GM23338 (cell line): ENCODE measurements around the gene CYB561D2. TPM values are rescaled to one million over a fixed set of nuclear protein-coding genes. Genes with fewer than 3 reads are reported as not detected.

Source experiments
- ATAC-seq: fragments of 200-7000 bp; cut with Tn5 transposase; 3 replicates; pipeline ENCODE4 v1.9.1; 2020
- DNase-seq: peaks from one replicate; pipeline ENCODE4 v3.0.0-alpha.2; 2015; ENCODE audit warnings: low spot score
- H2AFZ ChIP-seq: fragments of 200-600 bp; sonication (generic); 2 replicates; pipeline ENCODE4 v1.8.0; 2016; ENCODE audit warnings: antibody characterized with exemption, mild to moderate bottlenecking, moderate library complexity
- H3F3A ChIP-seq: fragments of 200-600 bp; sonication (generic); replicated peaks from 2 replicates; pipeline ENCODE4 v1.8.0; 2017; ENCODE audit warnings: antibody characterized with exemption, mixed run types, low read depth
- H3K27ac ChIP-seq: fragments of 200-600 bp; sonication (generic); 2 replicates; pipeline ENCODE4 v1.6.1; 2016; ENCODE audit warnings: low read depth
- H3K27me3 ChIP-seq: fragments of 200-600 bp; sonication (generic); 2 replicates; pipeline ENCODE4 v1.8.0; 2016; ENCODE audit warnings: mild to moderate bottlenecking, mixed run types, moderate library complexity; ENCODE audit not compliant: insufficient read depth
- H3K36me3 ChIP-seq: fragments of 200-600 bp; sonication (generic); 2 replicates; pipeline ENCODE4 v1.8.0; 2016; ENCODE audit warnings: mild to moderate bottlenecking; ENCODE audit not compliant: insufficient read depth
- H3K4me1 ChIP-seq: fragments of 200-600 bp; sonication (generic); 2 replicates; pipeline ENCODE4 v1.8.0; 2016; ENCODE audit warnings: mild to moderate bottlenecking, moderate library complexity; ENCODE audit not compliant: insufficient read depth
- H3K4me2 ChIP-seq: fragments of 200-600 bp; sonication (generic); 2 replicates; pipeline ENCODE4 v1.7.1; 2017; ENCODE audit warnings: mixed run types
- H3K4me3 ChIP-seq: fragments of 200-600 bp; sonication (generic); 2 replicates; pipeline ENCODE4 v1.6.1; 2016; ENCODE audit warnings: mixed run types
- H3K79me2 ChIP-seq: fragments of 200-600 bp; sonication (generic); replicated peaks from 2 replicates; pipeline ENCODE4 v1.8.0; 2017; ENCODE audit warnings: mild to moderate bottlenecking; ENCODE audit not compliant: insufficient read depth
- H3K9me2 ChIP-seq: fragments of 200-600 bp; sonication (generic); 2 replicates; pipeline ENCODE4 v1.8.0; 2017; ENCODE audit not compliant: insufficient read depth
- H4K20me1 ChIP-seq: fragments of 200-600 bp; sonication (generic); replicated peaks from 2 replicates; pipeline ENCODE4 v1.8.0; 2017; ENCODE audit warnings: mild to moderate bottlenecking; ENCODE audit not compliant: insufficient read depth
- H3K27ac Mint-ChIP-seq: 2 replicates; pipeline ENCODE4 v1.8.0; 2020; ENCODE audit warnings: inconsistent platforms, mild to moderate bottlenecking, moderate library complexity, mixed read lengths
- H3K27me3 Mint-ChIP-seq: 3 replicates; pipeline ENCODE4 v1.8.0; 2022; ENCODE audit warnings: low read depth, mild to moderate bottlenecking, moderate library complexity, mixed read lengths, inconsistent platforms; ENCODE audit not compliant: insufficient read depth, poor library complexity
- H3K36me3 Mint-ChIP-seq: 3 replicates; pipeline ENCODE4 v1.8.0; 2021; ENCODE audit warnings: low read depth, mild to moderate bottlenecking, inconsistent platforms, moderate library complexity, mixed read lengths
- H3K4me1 Mint-ChIP-seq: 3 replicates; pipeline ENCODE4 v1.8.0; 2020; ENCODE audit warnings: mild to moderate bottlenecking, inconsistent platforms, mixed read lengths
- H3K4me3 Mint-ChIP-seq: 3 replicates; pipeline ENCODE4 v1.8.0; 2021; ENCODE audit warnings: moderate library complexity, mild to moderate bottlenecking, inconsistent platforms, mixed read lengths
- H3K9me3 Mint-ChIP-seq: 3 replicates; pipeline ENCODE4 v1.8.0; 2020; ENCODE audit warnings: moderate library complexity, mild to moderate bottlenecking, inconsistent platforms, mixed read lengths
- CREB1 ChIP-seq: fragments of 250-450 bp; sonication (Bioruptor Pico); IDR thresholded peaks from 2 replicates; pipeline ENCODE4 v1.5.0; 2020; ENCODE audit warnings: low read depth, mild to moderate bottlenecking, moderate library complexity
- EZH2 ChIP-seq: fragments of 200-600 bp; sonication (generic); IDR thresholded peaks from one replicate; pipeline ENCODE4 v1.8.0; 2017; ENCODE audit warnings: antibody characterized with exemption, mild to moderate bottlenecking, low read depth; ENCODE audit not compliant: unreplicated experiment
- EZH2phosphoT487 ChIP-seq: fragments of 200-600 bp; sonication (generic); IDR thresholded peaks from one replicate; pipeline ENCODE4 v1.8.1; 2018; ENCODE audit warnings: antibody characterized with exemption; ENCODE audit not compliant: unreplicated experiment
- JUNB ChIP-seq: IDR thresholded peaks from one replicate; pipeline ENCODE4 v1.6.1; 2016; ENCODE audit warnings: antibody characterized with exemption; ENCODE audit not compliant: unreplicated experiment
- NANOG ChIP-seq: IDR thresholded peaks from 2 replicates; pipeline ENCODE4 v1.6.1; 2016; ENCODE audit warnings: antibody characterized with exemption, borderline replicate concordance
- POLR2AphosphoS5 ChIP-seq: IDR thresholded peaks from 2 replicates; pipeline ENCODE4 v1.6.1; 2016; ENCODE audit warnings: antibody characterized with exemption, low read depth
- STAT1 ChIP-seq: IDR thresholded peaks from one replicate; pipeline ENCODE4 v1.6.1; 2016; ENCODE audit warnings: antibody characterized with exemption; ENCODE audit not compliant: unreplicated experiment
- ZNF114 ChIP-seq: fragments of 250-450 bp; sonication (Bioruptor Pico); IDR thresholded peaks from 2 replicates; pipeline ENCODE4 v1.5.0; 2020; ENCODE audit warnings: mild to moderate bottlenecking, moderate library complexity
- ZNF331 ChIP-seq: fragments of 250-450 bp; sonication (Bioruptor Pico); IDR thresholded peaks from 2 replicates; pipeline ENCODE4 v1.5.0; 2020; ENCODE audit warnings: low read depth, mild to moderate bottlenecking, moderate library complexity
- polyA plus RNA-seq: library from polyadenylated mRNA; unstranded; fragments of >200 nt; fragmentation: Nextera tagmentation; extraction: Ambion mirVana; gene quantifications from 2 replicates; pipeline ENCODE4 v1.2.1, GENCODE V29; 2016
- total RNA-seq: library from RNA; depleted of rRNA; stranded (reverse); fragments of >200 nt; shearing (Covaris generic); gene quantifications from 2 replicates; pipeline ENCODE4 v1.2.3, GENCODE V29; 2014
- TF ChIP-seq, protein P1 (sequence below), 2 experiments: fragments of 200-600 bp in 1 of 2; sonication (generic) in 1 of 2; conservative IDR thresholded peaks; 2 replicates each; pipeline versions ENCODE4 v1.5.1 to v1.6.1; 2016 to 2017; ENCODE audit warnings: antibody characterized with exemption in 2 of 2, low read depth in 2 of 2, mild to moderate bottlenecking in 2 of 2, moderate library complexity in 1 of 2
- TF ChIP-seq, protein P2 (sequence below): fragments of 250-450 bp; sonication (Bioruptor Pico); IDR thresholded peaks from 2 replicates; pipeline ENCODE4 v1.5.0; 2020; ENCODE audit warnings: mild to moderate bottlenecking, moderate library complexity
- TF ChIP-seq, protein P3 (sequence below): IDR thresholded peaks from one replicate; pipeline ENCODE4 v1.6.1; 2018; ENCODE audit warnings: antibody characterized with exemption; ENCODE audit not compliant: unreplicated experiment

CYB561D2 gene
- total and polyA plus RNA-seq, 2 experiments from 2014 or later, result 10.1 to 18.2 TPM

DNA sequence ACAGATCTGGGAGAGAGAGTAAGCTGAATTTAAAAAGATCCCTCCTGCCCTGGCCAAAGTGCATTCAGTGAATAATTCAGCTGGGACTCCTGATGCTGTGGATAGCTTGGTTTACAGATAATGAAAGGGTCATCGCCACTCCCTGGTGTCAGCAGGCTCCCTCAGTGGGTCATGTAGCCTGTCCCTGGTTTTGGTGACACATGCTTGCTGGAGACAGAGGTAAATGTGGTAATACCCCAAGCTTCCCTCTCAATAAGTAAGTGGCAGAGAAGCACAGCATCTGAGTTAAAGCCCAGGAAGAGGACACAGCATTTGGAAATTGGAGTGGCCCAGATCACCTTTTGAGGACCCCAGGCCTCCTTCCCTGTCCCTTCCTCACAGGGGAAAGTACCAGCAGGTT is 6.8 kb downstream of the CYB561D2 start:
- TF ChIP-seq EZH2phosphoT487, result no peak
- no peak for TF ChIP-seq NANOG
- TF ChIP-seq STAT1, result no peak
- TF ChIP-seq JUNB, result no peak
- TF ChIP-seq, protein P1, sequence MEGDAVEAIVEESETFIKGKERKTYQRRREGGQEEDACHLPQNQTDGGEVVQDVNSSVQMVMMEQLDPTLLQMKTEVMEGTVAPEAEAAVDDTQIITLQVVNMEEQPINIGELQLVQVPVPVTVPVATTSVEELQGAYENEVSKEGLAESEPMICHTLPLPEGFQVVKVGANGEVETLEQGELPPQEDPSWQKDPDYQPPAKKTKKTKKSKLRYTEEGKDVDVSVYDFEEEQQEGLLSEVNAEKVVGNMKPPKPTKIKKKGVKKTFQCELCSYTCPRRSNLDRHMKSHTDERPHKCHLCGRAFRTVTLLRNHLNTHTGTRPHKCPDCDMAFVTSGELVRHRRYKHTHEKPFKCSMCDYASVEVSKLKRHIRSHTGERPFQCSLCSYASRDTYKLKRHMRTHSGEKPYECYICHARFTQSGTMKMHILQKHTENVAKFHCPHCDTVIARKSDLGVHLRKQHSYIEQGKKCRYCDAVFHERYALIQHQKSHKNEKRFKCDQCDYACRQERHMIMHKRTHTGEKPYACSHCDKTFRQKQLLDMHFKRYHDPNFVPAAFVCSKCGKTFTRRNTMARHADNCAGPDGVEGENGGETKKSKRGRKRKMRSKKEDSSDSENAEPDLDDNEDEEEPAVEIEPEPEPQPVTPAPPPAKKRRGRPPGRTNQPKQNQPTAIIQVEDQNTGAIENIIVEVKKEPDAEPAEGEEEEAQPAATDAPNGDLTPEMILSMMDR (conservative IDR thresholded peaks at IDR 0.05; ENCODE audit: low read depth in 2 of 2), result no peak
- TF ChIP-seq POLR2AphosphoS5, result no peak
- no peak for TF ChIP-seq ZNF331 (CRISPR knock-in tag)
- no peak for TF ChIP-seq CREB1 (CRISPR knock-in tag)
- TF ChIP-seq, protein P2, sequence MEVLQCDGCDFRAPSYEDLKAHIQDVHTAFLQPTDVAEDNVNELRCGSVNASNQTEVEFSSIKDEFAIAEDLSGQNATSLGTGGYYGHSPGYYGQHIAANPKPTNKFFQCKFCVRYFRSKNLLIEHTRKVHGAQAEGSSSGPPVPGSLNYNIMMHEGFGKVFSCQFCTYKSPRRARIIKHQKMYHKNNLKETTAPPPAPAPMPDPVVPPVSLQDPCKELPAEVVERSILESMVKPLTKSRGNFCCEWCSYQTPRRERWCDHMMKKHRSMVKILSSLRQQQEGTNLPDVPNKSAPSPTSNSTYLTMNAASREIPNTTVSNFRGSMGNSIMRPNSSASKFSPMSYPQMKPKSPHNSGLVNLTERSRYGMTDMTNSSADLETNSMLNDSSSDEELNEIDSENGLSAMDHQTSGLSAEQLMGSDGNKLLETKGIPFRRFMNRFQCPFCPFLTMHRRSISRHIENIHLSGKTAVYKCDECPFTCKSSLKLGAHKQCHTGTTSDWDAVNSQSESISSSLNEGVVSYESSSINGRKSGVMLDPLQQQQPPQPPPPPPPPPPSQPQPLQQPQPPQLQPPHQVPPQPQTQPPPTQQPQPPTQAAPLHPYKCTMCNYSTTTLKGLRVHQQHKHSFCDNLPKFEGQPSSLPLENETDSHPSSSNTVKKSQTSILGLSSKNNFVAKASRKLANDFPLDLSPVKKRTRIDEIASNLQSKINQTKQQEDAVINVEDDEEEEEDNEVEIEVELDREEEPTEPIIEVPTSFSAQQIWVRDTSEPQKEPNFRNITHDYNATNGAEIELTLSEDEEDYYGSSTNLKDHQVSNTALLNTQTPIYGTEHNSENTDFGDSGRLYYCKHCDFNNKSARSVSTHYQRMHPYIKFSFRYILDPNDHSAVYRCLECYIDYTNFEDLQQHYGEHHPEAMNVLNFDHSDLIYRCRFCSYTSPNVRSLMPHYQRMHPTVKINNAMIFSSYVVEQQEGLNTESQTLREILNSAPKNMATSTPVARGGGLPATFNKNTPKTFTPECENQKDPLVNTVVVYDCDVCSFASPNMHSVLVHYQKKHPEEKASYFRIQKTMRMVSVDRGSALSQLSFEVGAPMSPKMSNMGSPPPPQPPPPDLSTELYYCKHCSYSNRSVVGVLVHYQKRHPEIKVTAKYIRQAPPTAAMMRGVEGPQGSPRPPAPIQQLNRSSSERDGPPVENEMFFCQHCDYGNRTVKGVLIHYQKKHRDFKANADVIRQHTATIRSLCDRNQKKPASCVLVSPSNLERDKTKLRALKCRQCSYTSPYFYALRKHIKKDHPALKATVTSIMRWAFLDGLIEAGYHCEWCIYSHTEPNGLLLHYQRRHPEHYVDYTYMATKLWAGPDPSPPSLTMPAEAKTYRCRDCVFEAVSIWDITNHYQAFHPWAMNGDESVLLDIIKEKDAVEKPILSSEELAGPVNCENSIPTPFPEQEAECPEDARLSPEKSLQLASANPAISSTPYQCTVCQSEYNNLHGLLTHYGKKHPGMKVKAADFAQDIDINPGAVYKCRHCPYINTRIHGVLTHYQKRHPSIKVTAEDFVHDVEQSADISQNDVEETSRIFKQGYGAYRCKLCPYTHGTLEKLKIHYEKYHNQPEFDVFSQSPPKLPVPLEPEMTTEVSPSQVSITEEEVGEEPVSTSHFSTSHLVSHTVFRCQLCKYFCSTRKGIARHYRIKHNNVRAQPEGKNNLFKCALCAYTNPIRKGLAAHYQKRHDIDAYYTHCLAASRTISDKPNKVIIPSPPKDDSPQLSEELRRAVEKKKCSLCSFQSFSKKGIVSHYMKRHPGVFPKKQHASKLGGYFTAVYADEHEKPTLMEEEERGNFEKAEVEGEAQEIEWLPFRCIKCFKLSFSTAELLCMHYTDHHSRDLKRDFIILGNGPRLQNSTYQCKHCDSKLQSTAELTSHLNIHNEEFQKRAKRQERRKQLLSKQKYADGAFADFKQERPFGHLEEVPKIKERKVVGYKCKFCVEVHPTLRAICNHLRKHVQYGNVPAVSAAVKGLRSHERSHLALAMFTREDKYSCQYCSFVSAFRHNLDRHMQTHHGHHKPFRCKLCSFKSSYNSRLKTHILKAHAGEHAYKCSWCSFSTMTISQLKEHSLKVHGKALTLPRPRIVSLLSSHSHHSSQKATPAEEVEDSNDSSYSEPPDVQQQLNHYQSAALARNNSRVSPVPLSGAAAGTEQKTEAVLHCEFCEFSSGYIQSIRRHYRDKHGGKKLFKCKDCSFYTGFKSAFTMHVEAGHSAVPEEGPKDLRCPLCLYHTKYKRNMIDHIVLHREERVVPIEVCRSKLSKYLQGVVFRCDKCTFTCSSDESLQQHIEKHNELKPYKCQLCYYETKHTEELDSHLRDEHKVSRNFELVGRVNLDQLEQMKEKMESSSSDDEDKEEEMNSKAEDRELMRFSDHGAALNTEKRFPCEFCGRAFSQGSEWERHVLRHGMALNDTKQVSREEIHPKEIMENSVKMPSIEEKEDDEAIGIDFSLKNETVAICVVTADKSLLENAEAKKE (CRISPR knock-in tag), result no peak
- TF ChIP-seq EZH2, result no peak
- TF ChIP-seq ZNF114 (CRISPR knock-in tag), result no peak
- TF ChIP-seq, protein P3, sequence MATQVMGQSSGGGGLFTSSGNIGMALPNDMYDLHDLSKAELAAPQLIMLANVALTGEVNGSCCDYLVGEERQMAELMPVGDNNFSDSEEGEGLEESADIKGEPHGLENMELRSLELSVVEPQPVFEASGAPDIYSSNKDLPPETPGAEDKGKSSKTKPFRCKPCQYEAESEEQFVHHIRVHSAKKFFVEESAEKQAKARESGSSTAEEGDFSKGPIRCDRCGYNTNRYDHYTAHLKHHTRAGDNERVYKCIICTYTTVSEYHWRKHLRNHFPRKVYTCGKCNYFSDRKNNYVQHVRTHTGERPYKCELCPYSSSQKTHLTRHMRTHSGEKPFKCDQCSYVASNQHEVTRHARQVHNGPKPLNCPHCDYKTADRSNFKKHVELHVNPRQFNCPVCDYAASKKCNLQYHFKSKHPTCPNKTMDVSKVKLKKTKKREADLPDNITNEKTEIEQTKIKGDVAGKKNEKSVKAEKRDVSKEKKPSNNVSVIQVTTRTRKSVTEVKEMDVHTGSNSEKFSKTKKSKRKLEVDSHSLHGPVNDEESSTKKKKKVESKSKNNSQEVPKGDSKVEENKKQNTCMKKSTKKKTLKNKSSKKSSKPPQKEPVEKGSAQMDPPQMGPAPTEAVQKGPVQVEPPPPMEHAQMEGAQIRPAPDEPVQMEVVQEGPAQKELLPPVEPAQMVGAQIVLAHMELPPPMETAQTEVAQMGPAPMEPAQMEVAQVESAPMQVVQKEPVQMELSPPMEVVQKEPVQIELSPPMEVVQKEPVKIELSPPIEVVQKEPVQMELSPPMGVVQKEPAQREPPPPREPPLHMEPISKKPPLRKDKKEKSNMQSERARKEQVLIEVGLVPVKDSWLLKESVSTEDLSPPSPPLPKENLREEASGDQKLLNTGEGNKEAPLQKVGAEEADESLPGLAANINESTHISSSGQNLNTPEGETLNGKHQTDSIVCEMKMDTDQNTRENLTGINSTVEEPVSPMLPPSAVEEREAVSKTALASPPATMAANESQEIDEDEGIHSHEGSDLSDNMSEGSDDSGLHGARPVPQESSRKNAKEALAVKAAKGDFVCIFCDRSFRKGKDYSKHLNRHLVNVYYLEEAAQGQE, result no peak

More for the DNA sequence above, 6.8 kb downstream of the CYB561D2 start:
- H3K36me3 Mint-ChIP-seq, result peaks cover 8% of the 10 kb centered on the region
- DNase-seq (no peak), ATAC-seq (no peak)
- peaks cover 8% of the 10 kb centered on the region for H3K27me3 Mint-ChIP-seq
- H3K4me2 ChIP-seq, result peak overlapping the region; percentile 92
- H3K27ac Mint-ChIP-seq, result no peak overlapping the region
- peaks cover 22% of the 10 kb centered on the region for H3K4me1 Mint-ChIP-seq
- H4K20me1 ChIP-seq, result peaks cover 24% of the 10 kb centered on the region
- no peaks in the 10 kb centered on the region for H3F3A ChIP-seq
- no peaks in the 10 kb centered on the region; the same call in 2 of the 3 replicates for H3K9me3 Mint-ChIP-seq
- peaks cover 21% of the 10 kb centered on the region for H3K79me2 ChIP-seq
- H3K4me1 ChIP-seq, result peaks cover 10% of the 10 kb centered on the region; the same call in 1 of the 2 replicates
- H3K27me3 ChIP-seq, result peaks cover under 1% of the 10 kb centered on the region; the same call in 1 of the 2 replicates
- peak overlapping the region; percentile 75 for H3K4me3 ChIP-seq
- H3K9me2 ChIP-seq, result no peaks in the 10 kb centered on the region
- no peak overlapping the region for H3K27ac ChIP-seq
- no peaks in the 10 kb centered on the region for H3K36me3 ChIP-seq
- H3K4me3 Mint-ChIP-seq, result peak overlapping the region; percentile 93
- H2AFZ ChIP-seq, result no peak overlapping the region
